Nephron (organoid): ENCODE data around the gene PPP3CA.

Experiments used
- H3K27ac Mint-ChIP-seq, 3 experiments: 2 replicates each; pipeline ENCODE4 v1.8.0; 2020; ENCODE audit warnings: mixed read lengths in 3 of 3, mild to moderate bottlenecking in 2 of 3, moderate library complexity in 1 of 3
- H3K27me3 Mint-ChIP-seq: 2 replicates; pipeline ENCODE4 v1.8.0; 2021; ENCODE audit warnings: low read depth, mild to moderate bottlenecking, moderate library complexity, mixed read lengths
- H3K36me3 Mint-ChIP-seq: 2 replicates; pipeline ENCODE4 v1.8.0; 2020; ENCODE audit warnings: low read depth, mixed read lengths
- H3K4me1 Mint-ChIP-seq: 2 replicates; pipeline ENCODE4 v1.8.0; 2020; ENCODE audit warnings: mixed read lengths
- H3K4me3 Mint-ChIP-seq, 3 experiments: 2 replicates each; pipeline ENCODE4 v1.8.0; 2020; ENCODE audit warnings: mild to moderate bottlenecking in 3 of 3, mixed read lengths in 3 of 3, moderate library complexity in 2 of 3
- H3K9me3 Mint-ChIP-seq: 2 replicates; pipeline ENCODE4 v1.8.0; 2020; ENCODE audit warnings: mixed read lengths
- TF ChIP-seq, protein P1 (sequence below), 3 experiments: fragments of 200-600 bp; sonication (generic); IDR thresholded peaks; one replicate each; pipeline ENCODE4 v1.5.0; 2021; ENCODE audit warnings: antibody characterized with exemption in 3 of 3; ENCODE audit not compliant: unreplicated experiment in 3 of 3

The PPP3CA gene

DNA sequence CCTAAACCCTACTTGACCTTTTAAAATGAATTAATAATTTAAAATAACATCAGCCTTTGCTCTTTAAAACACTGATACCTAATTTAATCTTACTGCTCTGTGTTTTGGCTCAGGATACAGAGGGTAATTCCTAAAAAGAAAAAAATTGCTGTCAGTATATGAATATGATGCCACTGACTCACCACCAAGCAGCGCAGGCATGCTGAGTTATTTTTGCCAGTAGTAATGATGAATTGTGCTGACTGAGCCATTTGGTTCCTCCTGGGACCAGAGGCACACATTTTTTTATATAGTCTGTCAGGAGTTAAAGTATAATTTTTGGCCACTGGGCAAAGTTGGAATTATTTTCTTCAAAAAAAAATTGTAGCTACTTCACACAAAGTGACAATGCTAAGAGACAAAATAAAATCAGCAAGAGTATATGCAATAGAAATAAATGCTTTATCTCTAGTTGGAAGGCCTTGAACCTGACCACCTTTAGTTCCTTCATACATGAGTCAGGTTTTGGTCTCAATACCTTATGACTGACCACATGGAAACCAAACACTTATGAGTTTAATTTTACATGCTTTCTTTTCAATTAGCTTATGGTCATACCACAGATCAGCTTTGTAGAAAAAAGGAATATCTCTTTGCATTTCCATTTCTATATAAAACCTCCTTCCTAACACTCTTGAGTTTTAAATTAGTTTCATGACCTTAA is 115.1 kb downstream of the PPP3CA start:
- TF ChIP-seq, protein P1, sequence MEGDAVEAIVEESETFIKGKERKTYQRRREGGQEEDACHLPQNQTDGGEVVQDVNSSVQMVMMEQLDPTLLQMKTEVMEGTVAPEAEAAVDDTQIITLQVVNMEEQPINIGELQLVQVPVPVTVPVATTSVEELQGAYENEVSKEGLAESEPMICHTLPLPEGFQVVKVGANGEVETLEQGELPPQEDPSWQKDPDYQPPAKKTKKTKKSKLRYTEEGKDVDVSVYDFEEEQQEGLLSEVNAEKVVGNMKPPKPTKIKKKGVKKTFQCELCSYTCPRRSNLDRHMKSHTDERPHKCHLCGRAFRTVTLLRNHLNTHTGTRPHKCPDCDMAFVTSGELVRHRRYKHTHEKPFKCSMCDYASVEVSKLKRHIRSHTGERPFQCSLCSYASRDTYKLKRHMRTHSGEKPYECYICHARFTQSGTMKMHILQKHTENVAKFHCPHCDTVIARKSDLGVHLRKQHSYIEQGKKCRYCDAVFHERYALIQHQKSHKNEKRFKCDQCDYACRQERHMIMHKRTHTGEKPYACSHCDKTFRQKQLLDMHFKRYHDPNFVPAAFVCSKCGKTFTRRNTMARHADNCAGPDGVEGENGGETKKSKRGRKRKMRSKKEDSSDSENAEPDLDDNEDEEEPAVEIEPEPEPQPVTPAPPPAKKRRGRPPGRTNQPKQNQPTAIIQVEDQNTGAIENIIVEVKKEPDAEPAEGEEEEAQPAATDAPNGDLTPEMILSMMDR (IDR thresholded peaks at IDR 0.05; ENCODE audit: unreplicated experiment in 3 of 3), result no peak
- Mint-ChIP-seq H3K27me3 (no peaks in the 10 kb centered on the region), H3K36me3 (no peaks in the 10 kb centered on the region), H3K4me3 (no peak overlapping the region), H3K9me3 (no peaks in the 10 kb centered on the region), H3K4me1 (peaks cover 9% of the 10 kb centered on the region), H3K27ac (no peak overlapping the region)

DNA sequence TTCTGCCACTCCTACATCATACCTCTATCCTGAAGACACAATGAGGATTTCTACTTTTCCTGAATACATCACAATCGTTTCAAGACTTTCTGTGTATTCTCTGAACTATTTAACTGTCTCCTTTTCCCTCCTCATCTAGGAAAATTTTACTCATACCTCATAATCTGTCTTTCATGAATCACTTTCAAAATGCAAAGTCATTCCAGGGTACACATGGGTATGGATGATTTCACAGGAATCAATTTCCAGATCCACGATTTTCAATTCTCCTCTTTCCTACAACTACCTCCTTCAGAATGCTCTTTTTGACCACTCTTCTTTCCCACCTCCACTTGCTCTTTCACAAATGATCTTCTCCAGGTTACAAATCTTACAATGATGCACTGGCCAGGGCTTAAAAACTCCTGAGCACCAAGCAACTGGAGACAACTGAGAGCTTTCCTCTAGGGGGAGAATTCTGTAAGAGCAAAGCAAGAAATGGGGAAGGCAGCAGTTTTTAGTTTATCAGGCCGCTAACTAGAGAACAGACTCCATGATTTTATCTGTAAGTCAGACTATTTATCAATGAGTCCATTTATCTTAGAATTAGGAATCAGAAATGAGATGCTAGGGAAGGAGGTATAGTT is 116.4 kb downstream of the PPP3CA start:
- Mint-ChIP-seq H3K4me1 (peaks cover 9% of the 10 kb centered on the region), H3K36me3 (no peaks in the 10 kb centered on the region), H3K27ac (no peak overlapping the region), H3K9me3 (no peaks in the 10 kb centered on the region), H3K4me3 (no peak overlapping the region), H3K27me3 (no peaks in the 10 kb centered on the region)
- TF ChIP-seq, protein P1 (IDR thresholded peaks at IDR 0.05; ENCODE audit: unreplicated experiment in 3 of 3), result no peak

GRCh38 chr4:101229116-101229515 is 118.2 kb downstream of the PPP3CA start:
- Mint-ChIP-seq H3K9me3 (no peaks in the 10 kb centered on the region), H3K4me1 (peaks cover 18% of the 10 kb centered on the region), H3K4me3 (no peak overlapping the region), H3K27ac (no peak overlapping the region), H3K36me3 (no peaks in the 10 kb centered on the region), H3K27me3 (no peaks in the 10 kb centered on the region)
- TF ChIP-seq, protein P1 (IDR thresholded peaks at IDR 0.05; ENCODE audit: unreplicated experiment in 3 of 3), result no peak

- Mint-ChIP-seq H3K9me3 (no peaks in the 10 kb centered on the region), H3K27me3 (no peaks in the 10 kb centered on the region), H3K27ac (no peak overlapping the region)
Observed at GRCh38 chr4:101227715-101228114, 119.6 kb downstream of the PPP3CA start.

GRCh38 chr4:101224358-101225218 is 122.7 kb downstream of the PPP3CA start:
- peaks cover 21% of the 10 kb centered on the region for H3K4me1 Mint-ChIP-seq
- no peaks in the 10 kb centered on the region for H3K27me3 Mint-ChIP-seq
- TF ChIP-seq, protein P1 (IDR thresholded peaks at IDR 0.05; ENCODE audit: unreplicated experiment in 3 of 3), result no peak
- no peaks in the 10 kb centered on the region for H3K9me3 Mint-ChIP-seq
- no peaks in the 10 kb centered on the region for H3K36me3 Mint-ChIP-seq
- H3K27ac Mint-ChIP-seq, result no peak overlapping the region
- H3K4me3 Mint-ChIP-seq, result no peak overlapping the region

More at GRCh38 chr4:101227715-101228114, 119.6 kb downstream of the PPP3CA start:
- TF ChIP-seq, protein P1 (IDR thresholded peaks at IDR 0.05; ENCODE audit: unreplicated experiment in 3 of 3), result no peak
- H3K4me1 Mint-ChIP-seq, result peaks cover 30% of the 10 kb centered on the region
- H3K36me3 Mint-ChIP-seq, result no peaks in the 10 kb centered on the region
- H3K4me3 Mint-ChIP-seq, result no peak overlapping the region
